HepG2 (cell line): ENCODE results near the gene CCL1.

Source experiments
- CTCF ChIP-seq: sonication (generic); formaldehyde crosslinking; IDR thresholded peaks from 2 replicates; pipeline ENCODE4 v1.5.0; 2020; ENCODE audit warnings: mild to moderate bottlenecking, missing genetic modification reagents, moderate library complexity
- DPF2 ChIP-seq: sonication (generic); formaldehyde crosslinking; IDR thresholded peaks from 2 replicates; pipeline ENCODE4 v1.4.0; 2020; ENCODE audit warnings: mild to moderate bottlenecking, low read depth, missing genetic modification reagents, borderline replicate concordance
- FOXM1 ChIP-seq: sonication (generic); formaldehyde crosslinking; IDR thresholded peaks from 2 replicates; pipeline ENCODE4 v1.5.0; 2020; ENCODE audit warnings: missing genetic modification reagents
- HOXD1 ChIP-seq: sonication (generic); formaldehyde crosslinking; IDR thresholded peaks from 2 replicates; pipeline ENCODE4 v1.5.0; 2020; ENCODE audit warnings: missing genetic modification reagents
- KAT7 ChIP-seq: IDR thresholded peaks from 2 replicates; pipeline ENCODE4 v1.6.1; 2018; ENCODE audit warnings: borderline replicate concordance, missing compliant biosample characterization
- NAIF1 ChIP-seq: sonication (generic); formaldehyde crosslinking; IDR thresholded peaks from 2 replicates; pipeline ENCODE4 v1.5.0; 2020; ENCODE audit warnings: mild to moderate bottlenecking, missing genetic modification reagents, borderline replicate concordance
- POLR2AphosphoS5 ChIP-seq: IDR thresholded peaks from 2 replicates; pipeline ENCODE4 v1.6.1; 2012; ENCODE audit warnings: low read depth, low read length
- ZNF121 ChIP-seq: sonication (generic); formaldehyde crosslinking; IDR thresholded peaks from 2 replicates; pipeline ENCODE4 v1.5.0; 2020; ENCODE audit warnings: mild to moderate bottlenecking, missing genetic modification reagents
- ZNF331 ChIP-seq: sonication (generic); formaldehyde crosslinking; IDR thresholded peaks from 2 replicates; pipeline ENCODE4 v1.4.0; 2020; ENCODE audit warnings: missing genetic modification reagents

DNA sequence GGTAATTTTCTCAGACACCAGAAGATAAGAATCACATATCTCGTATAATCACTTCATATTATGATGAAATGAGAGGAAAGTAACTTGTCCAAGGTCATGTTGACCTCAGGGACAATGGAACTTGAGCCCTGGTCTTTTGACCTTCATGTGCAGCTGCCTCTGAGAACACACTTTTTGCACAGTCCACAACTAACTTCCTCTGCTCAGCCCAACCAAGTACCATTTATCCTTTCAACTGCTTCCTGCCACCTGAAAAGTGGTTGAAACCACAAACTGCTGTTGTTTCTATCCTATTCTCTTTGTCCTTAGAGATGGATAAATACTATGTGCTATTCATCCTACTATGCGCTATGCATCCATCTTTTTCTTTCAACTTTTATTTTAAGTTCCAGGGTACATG, 2.3 kb upstream of the CCL1 start:
- TF ChIP-seq ZNF121 (CRISPR knock-in tag) (no peak), KAT7 (CRISPR knock-in tag) (no peak), POLR2AphosphoS5 (no peak), HOXD1 (CRISPR knock-in tag) (no peak), FOXM1 (CRISPR knock-in tag) (no peak), CTCF (CRISPR knock-in tag) (no peak), ZNF331 (CRISPR knock-in tag) (no peak), NAIF1 (CRISPR knock-in tag) (no peak), DPF2 (CRISPR knock-in tag) (no peak)
